ENCODE results near the gene SEMA6B. TPM values are rescaled to one million over a fixed set of nuclear protein-coding genes. Genes with fewer than 3 reads are reported as not detected.

Gene SEMA6B
- total RNA-seq, result not detected in 2 replicates

GRCh38 chr19:4559569-4559968 lies at the start of gene SEMA6B:
TSS of gene SEMA6B (minus strand) at chr19:4559684. CDS start at chr19:4558457, 1,227 bp downstream.
- DNase-seq (ENCODE audit: low spot score), result no peak
- H3K9me3 Mint-ChIP-seq, result no peaks in the 10 kb centered on the region
- peaks cover 5% of the 10 kb centered on the region for H3K4me1 Mint-ChIP-seq (ENCODE audit: low read depth)
- intact Hi-C loops (cut with micrococcal nuclease), result no loop called here
- no peaks in the 10 kb centered on the region for H3K36me3 Mint-ChIP-seq (ENCODE audit: low read depth)
- no peak within 1 kb of the TSS for H3K27ac Mint-ChIP-seq
- H3K27me3 Mint-ChIP-seq (ENCODE audit: insufficient read depth), result peaks cover 2% of the 10 kb centered on the region
- H3K4me3 Mint-ChIP-seq, result no peak within 1 kb of the TSS

- H3K4me3 Mint-ChIP-seq, result no peak overlapping the region
- no peaks in the 10 kb centered on the region for H3K9me3 Mint-ChIP-seq
- DNase-seq (ENCODE audit: low spot score), result no peak
- H3K4me1 Mint-ChIP-seq (ENCODE audit: low read depth), result no peaks in the 10 kb centered on the region
- H3K27me3 Mint-ChIP-seq (ENCODE audit: insufficient read depth), result peaks cover 16% of the 10 kb centered on the region
- H3K27ac Mint-ChIP-seq, result no peak overlapping the region
- H3K36me3 Mint-ChIP-seq (ENCODE audit: low read depth), result no peaks in the 10 kb centered on the region
- intact Hi-C loops (cut with micrococcal nuclease), result no loop called here
Observed at GRCh38 chr19:4606921-4607678, 47.6 kb upstream of the SEMA6B start.

- intact Hi-C loops (cut with micrococcal nuclease), result no loop called here
- no peaks in the 10 kb centered on the region for H3K4me1 Mint-ChIP-seq (ENCODE audit: low read depth)
- no peaks in the 10 kb centered on the region for H3K9me3 Mint-ChIP-seq
- no peak overlapping the region for H3K27ac Mint-ChIP-seq
- H3K27me3 Mint-ChIP-seq (ENCODE audit: insufficient read depth), result peaks cover 16% of the 10 kb centered on the region
- no peak overlapping the region for H3K4me3 Mint-ChIP-seq
- no peaks in the 10 kb centered on the region for H3K36me3 Mint-ChIP-seq (ENCODE audit: low read depth)
- no peak for DNase-seq (ENCODE audit: low spot score)
Observed at GRCh38 chr19:4606181-4606580, 46.7 kb upstream of the SEMA6B start.

- DNase-seq (ENCODE audit: low spot score), result no peak
- Mint-ChIP-seq H3K27ac (no peak overlapping the region), H3K4me1 (ENCODE audit: low read depth) (no peaks in the 10 kb centered on the region), H3K36me3 (ENCODE audit: low read depth) (no peaks in the 10 kb centered on the region), H3K27me3 (ENCODE audit: insufficient read depth) (peaks cover 12% of the 10 kb centered on the region), H3K9me3 (no peaks in the 10 kb centered on the region), H3K4me3 (no peak overlapping the region)
- intact Hi-C loops (cut with micrococcal nuclease), result no loop called here
Observed at GRCh38 chr19:4604912-4605311, 45.4 kb upstream of the SEMA6B start.

- no peak for DNase-seq (ENCODE audit: low spot score)
Observed at GRCh38 chr19:4602915-4603314, 43.4 kb upstream of the SEMA6B start.

GRCh38 chr19:4602173-4602788 lies 42.8 kb upstream of the SEMA6B start:
- H3K4me3 Mint-ChIP-seq, result no peak overlapping the region
- no peak for DNase-seq (ENCODE audit: low spot score)
- no peaks in the 10 kb centered on the region for H3K9me3 Mint-ChIP-seq
- H3K36me3 Mint-ChIP-seq (ENCODE audit: low read depth), result no peaks in the 10 kb centered on the region
- no peak overlapping the region for H3K27ac Mint-ChIP-seq
- H3K4me1 Mint-ChIP-seq (ENCODE audit: low read depth), result no peaks in the 10 kb centered on the region
- intact Hi-C loops (cut with micrococcal nuclease), result no loop called here
- peaks cover 18% of the 10 kb centered on the region for H3K27me3 Mint-ChIP-seq (ENCODE audit: insufficient read depth)

More at GRCh38 chr19:4602915-4603314, 43.4 kb upstream of the SEMA6B start:
- Mint-ChIP-seq H3K9me3 (no peaks in the 10 kb centered on the region), H3K27me3 (ENCODE audit: insufficient read depth) (peaks cover 21% of the 10 kb centered on the region), H3K4me3 (no peak overlapping the region), H3K27ac (no peak overlapping the region), H3K4me1 (ENCODE audit: low read depth) (no peaks in the 10 kb centered on the region), H3K36me3 (ENCODE audit: low read depth) (no peaks in the 10 kb centered on the region)
- intact Hi-C loops (cut with micrococcal nuclease), result no loop called here

- Mint-ChIP-seq H3K4me3 (no peak overlapping the region), H3K27ac (no peak overlapping the region), H3K4me1 (ENCODE audit: low read depth) (no peaks in the 10 kb centered on the region), H3K27me3 (ENCODE audit: insufficient read depth) (peaks cover 24% of the 10 kb centered on the region), H3K36me3 (ENCODE audit: low read depth) (no peaks in the 10 kb centered on the region), H3K9me3 (no peaks in the 10 kb centered on the region)
- DNase-seq (ENCODE audit: low spot score), result no peak
- intact Hi-C loops (cut with micrococcal nuclease), result no loop called here
Observed at GRCh38 chr19:4600893-4601292, 41.4 kb upstream of the SEMA6B start.

- H3K4me1 Mint-ChIP-seq (ENCODE audit: low read depth), result no peaks in the 10 kb centered on the region
- no peak overlapping the region for H3K27ac Mint-ChIP-seq
- no peak overlapping the region for H3K4me3 Mint-ChIP-seq
Observed at GRCh38 chr19:4600082-4600481, 40.6 kb upstream of the SEMA6B start.

GRCh38 chr19:4598712-4599111 lies 39.2 kb upstream of the SEMA6B start:
- peaks cover 33% of the 10 kb centered on the region for H3K27me3 Mint-ChIP-seq (ENCODE audit: insufficient read depth)
- H3K9me3 Mint-ChIP-seq, result no peaks in the 10 kb centered on the region
- intact Hi-C loops (cut with micrococcal nuclease), result no loop called here
- no peaks in the 10 kb centered on the region for H3K4me1 Mint-ChIP-seq (ENCODE audit: low read depth)
- H3K36me3 Mint-ChIP-seq (ENCODE audit: low read depth), result no peaks in the 10 kb centered on the region
- DNase-seq (ENCODE audit: low spot score), result no peak
- no peak overlapping the region for H3K27ac Mint-ChIP-seq
- H3K4me3 Mint-ChIP-seq, result no peak overlapping the region

More at GRCh38 chr19:4600082-4600481, 40.6 kb upstream of the SEMA6B start:
- Mint-ChIP-seq H3K36me3 (ENCODE audit: low read depth) (no peaks in the 10 kb centered on the region), H3K9me3 (no peaks in the 10 kb centered on the region), H3K27me3 (ENCODE audit: insufficient read depth) (peaks cover 26% of the 10 kb centered on the region)
- intact Hi-C loops (cut with micrococcal nuclease), result no loop called here
- no peak for DNase-seq (ENCODE audit: low spot score)

GRCh38 chr19:4597975-4598671 lies 38.6 kb upstream of the SEMA6B start:
- intact Hi-C loops (cut with micrococcal nuclease), result no loop called here
- H3K4me1 Mint-ChIP-seq (ENCODE audit: low read depth), result no peaks in the 10 kb centered on the region
- peak overlapping the region; percentile 21 for H3K4me3 Mint-ChIP-seq
- no peaks in the 10 kb centered on the region for H3K36me3 Mint-ChIP-seq (ENCODE audit: low read depth)
- H3K27me3 Mint-ChIP-seq (ENCODE audit: insufficient read depth), result peaks cover 37% of the 10 kb centered on the region
- no peak overlapping the region for H3K27ac Mint-ChIP-seq
- no peaks in the 10 kb centered on the region for H3K9me3 Mint-ChIP-seq
- DNase-seq (ENCODE audit: low spot score), result no peak

GRCh38 chr19:4597278-4597974 lies 37.9 kb upstream of the SEMA6B start:
- H3K4me1 Mint-ChIP-seq (ENCODE audit: low read depth), result no peaks in the 10 kb centered on the region
- intact Hi-C loops (cut with micrococcal nuclease), result no loop called here
- no peak for DNase-seq (ENCODE audit: low spot score)

GRCh38 chr19:4596033-4596904 lies 36.8 kb upstream of the SEMA6B start:
- peaks cover 43% of the 10 kb centered on the region for H3K27me3 Mint-ChIP-seq (ENCODE audit: insufficient read depth)
- intact Hi-C loops (cut with micrococcal nuclease), result no loop called here
- no peak for DNase-seq (ENCODE audit: low spot score)
- H3K27ac Mint-ChIP-seq, result no peak overlapping the region
- H3K4me1 Mint-ChIP-seq (ENCODE audit: low read depth), result no peaks in the 10 kb centered on the region
- H3K4me3 Mint-ChIP-seq, result no peak overlapping the region
- no peaks in the 10 kb centered on the region for H3K36me3 Mint-ChIP-seq (ENCODE audit: low read depth)
- H3K9me3 Mint-ChIP-seq, result no peaks in the 10 kb centered on the region

More at GRCh38 chr19:4597278-4597974, 37.9 kb upstream of the SEMA6B start:
- peaks cover 39% of the 10 kb centered on the region for H3K27me3 Mint-ChIP-seq (ENCODE audit: insufficient read depth)
- peak overlapping the region; percentile 61 for H3K4me3 Mint-ChIP-seq
- no peaks in the 10 kb centered on the region for H3K9me3 Mint-ChIP-seq
- no peaks in the 10 kb centered on the region for H3K36me3 Mint-ChIP-seq (ENCODE audit: low read depth)
- no peak overlapping the region for H3K27ac Mint-ChIP-seq
